ENCODE results near the gene FAM110D.

FAM110D gene

DNA sequence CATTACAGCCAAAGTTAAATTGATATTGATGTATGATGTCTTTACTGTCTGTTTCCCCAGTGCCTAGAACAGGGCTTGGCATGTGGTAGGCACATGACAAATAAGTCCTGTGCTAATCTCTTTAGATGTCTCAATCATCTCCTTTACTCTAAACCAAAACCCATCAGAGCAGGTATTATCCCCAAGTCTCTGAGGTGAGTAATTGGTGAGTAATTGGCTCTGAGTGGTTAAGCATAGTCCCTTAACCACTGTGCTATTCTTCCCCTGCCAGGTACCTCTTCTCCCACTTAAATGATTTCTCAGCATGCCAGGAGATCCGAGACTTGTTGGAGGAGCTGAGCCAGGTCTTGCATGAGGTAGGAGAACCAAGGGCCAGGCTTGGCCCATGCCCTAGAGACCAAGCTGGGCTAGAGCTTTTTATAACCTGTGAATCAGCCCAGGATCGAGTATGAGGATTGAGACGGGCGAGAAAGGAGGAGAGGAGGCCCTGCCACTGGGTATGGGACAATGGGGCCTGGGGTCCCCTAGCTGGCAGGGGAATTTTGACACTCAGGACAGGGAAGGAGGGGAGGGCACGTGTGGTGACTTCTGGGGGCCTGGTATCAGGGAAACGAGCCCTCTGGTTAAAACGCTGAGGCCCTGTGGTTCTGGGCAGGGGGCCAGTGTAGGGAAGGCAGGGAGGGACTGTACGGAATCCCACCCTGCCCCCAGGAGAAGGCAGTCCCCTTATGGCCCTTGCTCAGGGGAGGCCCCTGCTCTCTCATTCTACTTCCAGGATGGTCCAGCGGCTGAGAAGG lies 22.9 kb downstream of the FAM110D start:
- H3K36me3 ChIP-seq (ENCODE audit: insufficient read depth, low read length): no peaks in the 10 kb centered on the region
- H2AFZ ChIP-seq (ENCODE audit: low read length, unreplicated experiment): no peak overlapping the region
- H3K4me3 ChIP-seq (ENCODE audit: low read depth, low read length): no peak overlapping the region
- H3K4me1 ChIP-seq (ENCODE audit: control insufficient read depth, insufficient read depth, low read length, unreplicated experiment): no peaks in the 10 kb centered on the region
- no peak overlapping the region for H3K27ac ChIP-seq (ENCODE audit: low read depth, low read length)
- no peaks in the 10 kb centered on the region for H3K27me3 ChIP-seq (ENCODE audit: insufficient read depth, low read length)
- H3K79me2 ChIP-seq (ENCODE audit: control insufficient read depth, insufficient read depth, low read length, unreplicated experiment): no peaks in the 10 kb centered on the region

DNA sequence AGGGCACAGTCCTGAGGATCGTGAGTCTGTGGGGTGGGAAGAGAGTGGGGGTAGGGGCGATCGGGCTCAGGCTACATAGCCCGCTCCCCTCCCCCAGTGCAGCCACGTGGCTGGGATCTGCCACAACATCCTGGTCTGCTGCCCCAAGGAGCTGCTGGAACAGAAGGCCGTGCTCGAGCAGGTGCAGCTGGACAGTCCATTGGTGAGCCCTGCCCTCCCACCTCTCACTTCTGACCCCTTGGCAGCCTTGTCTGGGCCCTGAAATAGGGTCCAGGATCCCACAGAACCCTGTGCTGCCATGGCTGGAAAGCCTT lies 23.5 kb downstream of the FAM110D start:
- Histone ChIP-seq H2AFZ (ENCODE audit: low read length, unreplicated experiment) (no peak overlapping the region), H3K27ac (ENCODE audit: low read depth, low read length) (no peak overlapping the region), H3K4me3 (ENCODE audit: low read depth, low read length) (no peak overlapping the region), H3K4me1 (ENCODE audit: control insufficient read depth, insufficient read depth, low read length, unreplicated experiment) (no peaks in the 10 kb centered on the region), H3K36me3 (ENCODE audit: insufficient read depth, low read length) (no peaks in the 10 kb centered on the region), H3K79me2 (ENCODE audit: control insufficient read depth, insufficient read depth, low read length, unreplicated experiment) (no peaks in the 10 kb centered on the region), H3K27me3 (ENCODE audit: insufficient read depth, low read length) (no peaks in the 10 kb centered on the region)

DNA sequence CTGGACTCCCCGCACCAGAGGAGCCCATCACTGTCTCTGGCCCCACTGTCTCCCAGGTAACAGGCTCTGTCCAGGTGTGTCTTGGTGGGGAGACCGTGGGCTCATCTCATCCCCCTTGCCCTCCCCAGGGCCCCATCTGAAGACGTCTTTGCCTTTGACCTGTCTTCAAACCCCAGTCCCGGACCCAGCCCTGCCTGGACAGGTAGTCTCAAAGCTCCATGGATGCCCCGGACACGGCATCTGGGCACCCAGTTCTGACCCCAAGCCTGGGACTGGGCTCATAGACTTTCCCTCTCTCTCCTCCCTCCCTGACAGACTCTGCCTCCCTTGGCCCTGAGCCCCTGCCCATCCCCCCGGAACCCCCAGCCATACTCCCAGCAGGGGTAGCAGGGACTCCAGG lies 25.2 kb downstream of the FAM110D start:
- no peaks in the 10 kb centered on the region for H3K36me3 ChIP-seq (ENCODE audit: insufficient read depth, low read length)
- no peaks in the 10 kb centered on the region for H3K27me3 ChIP-seq (ENCODE audit: insufficient read depth, low read length)
- no peak overlapping the region for H3K27ac ChIP-seq (ENCODE audit: low read depth, low read length)
- no peaks in the 10 kb centered on the region for H3K4me1 ChIP-seq (ENCODE audit: control insufficient read depth, insufficient read depth, low read length, unreplicated experiment)
- no peaks in the 10 kb centered on the region for H3K79me2 ChIP-seq (ENCODE audit: control insufficient read depth, insufficient read depth, low read length, unreplicated experiment)
- H2AFZ ChIP-seq (ENCODE audit: low read length, unreplicated experiment): no peak overlapping the region
- no peak overlapping the region for H3K4me3 ChIP-seq (ENCODE audit: low read depth, low read length)

DNA sequence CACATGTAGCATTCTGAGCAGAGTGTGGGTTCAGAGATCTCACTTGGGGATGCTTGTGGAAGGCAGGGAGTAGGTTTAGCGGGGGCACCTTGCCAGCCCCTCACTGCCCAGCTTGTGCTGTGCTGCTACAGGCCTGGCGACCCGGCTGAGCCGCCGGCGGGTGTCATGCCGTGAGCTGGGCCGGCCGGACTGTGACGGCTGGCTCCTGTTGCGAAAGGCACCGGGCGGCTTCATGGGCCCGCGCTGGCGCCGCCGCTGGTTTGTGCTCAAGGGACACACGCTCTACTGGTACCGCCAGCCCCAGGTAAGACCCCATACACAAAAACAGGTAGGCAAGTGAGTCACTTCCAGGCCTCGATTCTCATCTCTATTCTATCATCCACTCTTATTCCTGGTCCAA lies 26.0 kb downstream of the FAM110D start:
- Histone ChIP-seq H3K79me2 (ENCODE audit: control insufficient read depth, insufficient read depth, low read length, unreplicated experiment) (no peaks in the 10 kb centered on the region), H3K27me3 (ENCODE audit: insufficient read depth, low read length) (no peaks in the 10 kb centered on the region), H3K27ac (ENCODE audit: low read depth, low read length) (no peak overlapping the region), H3K4me1 (ENCODE audit: control insufficient read depth, insufficient read depth, low read length, unreplicated experiment) (no peaks in the 10 kb centered on the region), H3K4me3 (ENCODE audit: low read depth, low read length) (no peak overlapping the region), H2AFZ (ENCODE audit: low read length, unreplicated experiment) (no peak overlapping the region), H3K36me3 (ENCODE audit: insufficient read depth, low read length) (no peaks in the 10 kb centered on the region)

DNA sequence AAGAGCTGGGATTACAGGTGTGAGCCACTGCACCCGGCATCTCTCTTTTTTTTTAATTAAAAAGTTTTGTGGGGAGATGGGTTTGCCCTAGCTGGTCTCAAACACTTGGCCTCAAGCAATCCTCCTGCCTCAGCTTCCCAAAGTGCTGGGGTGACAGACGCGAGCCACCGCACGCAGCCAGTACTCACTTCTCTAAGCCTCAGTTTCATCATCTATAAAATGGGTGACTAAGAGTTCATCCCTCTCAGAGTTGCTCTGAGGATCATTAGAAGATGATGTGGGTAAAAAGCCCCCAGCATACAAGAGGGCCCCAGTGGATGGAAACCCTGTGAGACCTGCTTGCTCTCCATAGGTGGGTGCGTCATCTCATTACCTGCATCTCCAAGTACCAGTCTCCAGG lies 29.0 kb downstream of the FAM110D start:
- Histone ChIP-seq H3K4me1 (ENCODE audit: control insufficient read depth, insufficient read depth, low read length, unreplicated experiment) (no peaks in the 10 kb centered on the region), H3K27me3 (ENCODE audit: insufficient read depth, low read length) (no peaks in the 10 kb centered on the region), H3K27ac (ENCODE audit: low read depth, low read length) (no peak overlapping the region), H3K36me3 (ENCODE audit: insufficient read depth, low read length) (no peaks in the 10 kb centered on the region), H2AFZ (ENCODE audit: low read length, unreplicated experiment) (no peak overlapping the region), H3K4me3 (ENCODE audit: low read depth, low read length) (no peak overlapping the region), H3K79me2 (ENCODE audit: control insufficient read depth, insufficient read depth, low read length, unreplicated experiment) (no peaks in the 10 kb centered on the region)

DNA sequence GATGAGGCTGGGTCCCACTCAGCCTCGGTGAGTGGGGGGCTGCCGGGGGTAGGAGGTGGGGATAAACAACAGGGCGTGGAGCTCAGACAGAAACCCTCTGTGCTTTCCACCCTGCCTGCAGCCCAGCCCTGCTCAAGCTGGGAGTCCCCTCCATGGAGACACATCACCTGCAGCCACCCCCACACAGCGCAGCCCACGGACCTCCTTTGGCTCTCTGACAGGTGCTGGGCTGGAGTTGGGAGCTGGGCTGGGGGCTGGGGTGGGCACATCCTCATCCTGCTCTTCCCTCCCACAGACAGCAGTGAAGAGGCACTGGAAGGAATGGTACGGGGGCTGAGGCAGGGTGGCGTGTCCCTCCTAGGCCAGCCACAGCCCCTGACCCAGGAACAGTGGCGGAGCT lies 29.6 kb downstream of the FAM110D start:
- Histone ChIP-seq H2AFZ (ENCODE audit: low read length, unreplicated experiment) (no peak overlapping the region), H3K36me3 (ENCODE audit: insufficient read depth, low read length) (no peaks in the 10 kb centered on the region), H3K79me2 (ENCODE audit: control insufficient read depth, insufficient read depth, low read length, unreplicated experiment) (no peaks in the 10 kb centered on the region), H3K4me3 (ENCODE audit: low read depth, low read length) (no peak overlapping the region), H3K27me3 (ENCODE audit: insufficient read depth, low read length) (no peaks in the 10 kb centered on the region), H3K4me1 (ENCODE audit: control insufficient read depth, insufficient read depth, low read length, unreplicated experiment) (no peaks in the 10 kb centered on the region), H3K27ac (ENCODE audit: low read depth, low read length) (no peak overlapping the region)

DNA sequence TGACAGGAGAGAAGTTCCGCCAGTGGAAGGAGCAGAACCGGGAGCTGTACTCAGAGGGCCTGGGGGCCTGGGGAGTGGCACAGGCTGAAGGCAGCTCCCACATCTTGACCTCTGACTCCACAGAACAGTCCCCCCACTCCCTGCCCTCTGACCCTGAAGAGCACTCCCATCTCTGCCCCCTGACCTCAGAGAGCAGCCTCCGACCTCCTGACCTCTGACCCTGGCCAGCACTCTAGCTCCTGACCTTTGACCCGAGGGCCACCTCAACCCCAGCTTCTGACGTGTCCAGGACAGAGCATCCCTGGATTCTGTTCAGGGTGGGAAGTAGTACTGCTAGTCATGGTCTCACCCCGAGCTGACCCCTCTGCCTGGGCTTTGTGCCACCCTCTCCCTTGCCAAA lies 30.5 kb downstream of the FAM110D start:
- H2AFZ ChIP-seq (ENCODE audit: low read length, unreplicated experiment): no peak overlapping the region
- H3K4me1 ChIP-seq (ENCODE audit: control insufficient read depth, insufficient read depth, low read length, unreplicated experiment): no peaks in the 10 kb centered on the region
- no peaks in the 10 kb centered on the region for H3K36me3 ChIP-seq (ENCODE audit: insufficient read depth, low read length)
- H3K79me2 ChIP-seq (ENCODE audit: control insufficient read depth, insufficient read depth, low read length, unreplicated experiment): no peaks in the 10 kb centered on the region
- no peak overlapping the region for H3K4me3 ChIP-seq (ENCODE audit: low read depth, low read length)
- H3K27me3 ChIP-seq (ENCODE audit: insufficient read depth, low read length): no peaks in the 10 kb centered on the region
- no peak overlapping the region for H3K27ac ChIP-seq (ENCODE audit: low read depth, low read length)

DNA sequence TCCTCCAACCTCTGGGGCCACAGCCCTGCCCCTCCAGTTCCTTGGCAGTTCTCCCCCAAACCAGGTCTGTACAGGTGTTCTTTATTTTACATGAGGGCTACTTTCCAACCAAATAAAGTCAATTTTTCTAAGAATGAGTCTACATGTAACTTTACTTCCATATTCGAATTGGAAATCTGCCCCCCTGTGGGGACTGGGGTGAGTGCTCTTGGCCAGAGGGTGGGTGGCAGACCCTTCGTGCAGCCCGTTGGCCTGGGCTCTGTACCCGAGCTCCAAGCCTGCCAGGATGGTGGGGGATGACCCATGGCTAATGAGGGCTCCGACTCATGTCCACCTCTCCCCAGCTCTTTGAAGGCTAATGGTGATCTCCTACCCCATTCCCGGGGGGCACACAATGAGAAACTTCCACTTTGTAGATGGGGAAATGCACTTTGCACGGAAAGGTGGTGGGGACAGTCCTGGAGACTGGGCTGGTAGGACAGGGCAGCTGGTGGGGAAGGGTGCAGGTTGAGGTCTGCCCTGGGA lies 30.9 kb downstream of the FAM110D start:
- Histone ChIP-seq H3K4me3 (ENCODE audit: low read depth, low read length) (no peak overlapping the region), H3K27me3 (ENCODE audit: insufficient read depth, low read length) (no peaks in the 10 kb centered on the region), H3K4me1 (ENCODE audit: control insufficient read depth, insufficient read depth, low read length, unreplicated experiment) (no peaks in the 10 kb centered on the region), H3K36me3 (ENCODE audit: insufficient read depth, low read length) (no peaks in the 10 kb centered on the region), H3K27ac (ENCODE audit: low read depth, low read length) (no peak overlapping the region), H3K79me2 (ENCODE audit: control insufficient read depth, insufficient read depth, low read length, unreplicated experiment) (no peaks in the 10 kb centered on the region), H2AFZ (ENCODE audit: low read length, unreplicated experiment) (no peak overlapping the region)

DNA sequence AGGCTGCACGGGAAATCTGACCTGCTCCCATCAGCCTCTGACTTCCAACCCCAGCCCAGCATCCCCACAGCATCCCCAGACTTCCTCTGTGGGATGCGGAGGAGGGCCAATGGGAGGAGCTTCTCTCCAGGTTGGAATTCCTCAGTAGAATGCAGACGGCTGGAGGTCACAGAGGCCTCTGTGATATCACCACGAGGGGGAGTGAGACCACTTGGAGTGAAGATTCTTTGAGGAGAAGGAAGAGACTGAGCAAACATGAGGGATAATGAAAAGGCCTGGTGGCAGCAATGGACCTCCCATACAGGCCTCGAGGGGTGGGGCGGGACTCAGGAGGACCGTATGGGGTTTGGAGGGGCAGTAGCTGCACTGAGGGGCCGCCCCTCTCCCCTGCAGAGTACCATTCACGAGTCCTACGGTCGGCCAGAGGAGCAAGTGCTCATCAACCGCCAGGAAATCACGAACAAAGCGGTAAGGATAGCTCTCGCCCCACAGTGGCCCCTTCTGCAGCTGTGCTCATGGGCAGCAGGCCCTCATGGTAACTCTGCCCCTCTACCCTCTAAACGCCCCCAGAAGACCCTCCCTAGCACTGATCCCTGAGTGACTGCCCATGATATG lies 31.6 kb downstream of the FAM110D start, which contains the start of gene CATSPER4:
CATSPER4 (plus strand) TSS at position 230 of the 615 bp plus-strand sequence; CDS start at position 256, 26 bp downstream.
- no peaks in the 10 kb centered on the region for H3K36me3 ChIP-seq (ENCODE audit: insufficient read depth, low read length)
- no peak within 1 kb of the TSS for H2AFZ ChIP-seq (ENCODE audit: low read length, unreplicated experiment)

DNA sequence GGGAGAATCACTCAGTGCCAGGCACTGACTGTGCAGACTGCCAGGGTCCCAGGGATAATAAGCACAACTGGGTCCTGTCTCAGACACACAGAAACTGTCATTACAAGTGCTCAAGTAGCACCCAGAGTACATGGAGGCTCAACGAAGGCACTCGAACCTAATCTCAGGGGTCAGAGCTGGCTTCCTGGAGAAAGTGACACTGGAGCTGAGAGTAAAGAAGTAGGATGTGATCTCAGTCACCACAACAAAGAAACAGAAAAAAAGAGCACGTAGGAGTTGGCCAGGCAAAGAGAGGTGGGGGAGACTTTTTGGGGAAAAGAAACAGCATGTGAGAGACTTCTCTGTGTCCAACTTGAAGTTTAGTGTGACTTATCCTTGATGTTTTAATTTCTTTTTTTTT lies 32.9 kb downstream of the FAM110D start:
- Histone ChIP-seq H3K79me2 (ENCODE audit: control insufficient read depth, insufficient read depth, low read length, unreplicated experiment) (no peaks in the 10 kb centered on the region), H3K27me3 (ENCODE audit: insufficient read depth, low read length) (no peaks in the 10 kb centered on the region), H2AFZ (ENCODE audit: low read length, unreplicated experiment) (no peak overlapping the region), H3K4me1 (ENCODE audit: control insufficient read depth, insufficient read depth, low read length, unreplicated experiment) (no peaks in the 10 kb centered on the region), H3K36me3 (ENCODE audit: insufficient read depth, low read length) (no peaks in the 10 kb centered on the region), H3K27ac (ENCODE audit: low read depth, low read length) (no peak overlapping the region), H3K4me3 (ENCODE audit: low read depth, low read length) (no peak overlapping the region)

More for the DNA sequence above, 31.6 kb downstream of the FAM110D start, which contains the start of gene CATSPER4:
- no peaks in the 10 kb centered on the region for H3K79me2 ChIP-seq (ENCODE audit: control insufficient read depth, insufficient read depth, low read length, unreplicated experiment)
- no peaks in the 10 kb centered on the region for H3K4me1 ChIP-seq (ENCODE audit: control insufficient read depth, insufficient read depth, low read length, unreplicated experiment)
- H3K4me3 ChIP-seq (ENCODE audit: low read depth, low read length): no peak within 1 kb of the TSS
- no peak within 1 kb of the TSS for H3K27ac ChIP-seq (ENCODE audit: low read depth, low read length)
- H3K27me3 ChIP-seq (ENCODE audit: insufficient read depth, low read length): no peaks in the 10 kb centered on the region

DNA sequence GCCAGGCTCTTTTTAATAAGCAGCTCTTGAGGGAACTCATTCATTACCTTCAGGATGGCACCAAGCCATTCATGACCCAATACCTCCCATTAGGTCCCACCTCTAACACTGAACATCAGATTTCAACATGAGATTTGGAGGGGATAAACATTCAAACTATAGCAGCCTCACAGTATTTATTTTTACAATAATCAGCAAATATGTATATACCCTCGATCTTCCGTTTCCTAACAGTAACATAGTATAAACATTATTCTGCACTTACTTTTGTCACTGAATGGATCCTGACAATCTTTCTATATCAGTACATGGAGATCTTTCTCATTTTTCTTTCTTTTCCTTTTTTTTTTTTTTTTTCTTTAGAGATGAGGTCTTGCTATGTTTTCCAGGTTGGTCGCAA lies 36.9 kb downstream of the FAM110D start:
- H3K36me3 ChIP-seq (ENCODE audit: insufficient read depth, low read length): no peaks in the 10 kb centered on the region
- H3K27ac ChIP-seq (ENCODE audit: low read depth, low read length): no peak overlapping the region
- no peaks in the 10 kb centered on the region for H3K4me1 ChIP-seq (ENCODE audit: control insufficient read depth, insufficient read depth, low read length, unreplicated experiment)
- H3K4me3 ChIP-seq (ENCODE audit: low read depth, low read length): no peak overlapping the region
- H3K79me2 ChIP-seq (ENCODE audit: control insufficient read depth, insufficient read depth, low read length, unreplicated experiment): no peaks in the 10 kb centered on the region
- H3K27me3 ChIP-seq (ENCODE audit: insufficient read depth, low read length): no peaks in the 10 kb centered on the region
- H2AFZ ChIP-seq (ENCODE audit: low read length, unreplicated experiment): no peak overlapping the region
